Type B pancreatic cell (in vitro differentiated cells): ENCODE results near the gene CASKIN1. TPM values are rescaled to one million over a fixed set of nuclear protein-coding genes. Genes with fewer than 3 reads are reported as not detected.

ENCODE experiments used
- DNase-seq: peaks from one replicate; pipeline ENCODE4 v3.0.0; 2021; ENCODE audit warnings: mixed read lengths; ENCODE audit not compliant: unreplicated experiment; ENCODE audit errors: extremely low spot score
- H3K27ac Mint-ChIP-seq: 2 replicates; pipeline ENCODE4 v1.8.0; 2021; ENCODE audit warnings: mild to moderate bottlenecking, mixed read lengths
- H3K27me3 Mint-ChIP-seq: 2 replicates; pipeline ENCODE4 v1.8.0; 2021; ENCODE audit warnings: mixed read lengths
- H3K36me3 Mint-ChIP-seq: 2 replicates; pipeline ENCODE4 v1.8.0; 2021; ENCODE audit warnings: mixed read lengths
- H3K4me1 Mint-ChIP-seq: one replicate; pipeline ENCODE4 v1.8.0; 2021; ENCODE audit warnings: mixed read lengths; ENCODE audit not compliant: unreplicated experiment
- H3K4me3 Mint-ChIP-seq: 2 replicates; pipeline ENCODE4 v1.8.0; 2021; ENCODE audit warnings: mild to moderate bottlenecking, mixed read lengths
- H3K9me3 Mint-ChIP-seq: 2 replicates; pipeline ENCODE4 v1.8.0; 2021; ENCODE audit warnings: mixed read lengths
- total RNA-seq: library from RNA; stranded (reverse); gene quantifications from 2 replicates; pipeline ENCODE4 v1.2.1, GENCODE V29; 2021; ENCODE audit warnings: low replicate concordance
- TF ChIP-seq, protein P1 (sequence below): fragments of 200-600 bp; sonication (generic); conservative IDR thresholded peaks from 2 replicates; pipeline ENCODE4 v1.5.0; 2021; ENCODE audit warnings: antibody characterized with exemption, mild to moderate bottlenecking

Gene CASKIN1
- total RNA-seq, 1 donor from 2014 or later: 6.3 TPM

- H3K9me3 Mint-ChIP-seq: no peaks in the 10 kb centered on the region
- no peak overlapping the region for H3K27ac Mint-ChIP-seq
- peaks cover 21% of the 10 kb centered on the region for H3K4me1 Mint-ChIP-seq
- H3K36me3 Mint-ChIP-seq: peaks cover 4% of the 10 kb centered on the region
- no peaks in the 10 kb centered on the region for H3K27me3 Mint-ChIP-seq
- TF ChIP-seq, protein P1, sequence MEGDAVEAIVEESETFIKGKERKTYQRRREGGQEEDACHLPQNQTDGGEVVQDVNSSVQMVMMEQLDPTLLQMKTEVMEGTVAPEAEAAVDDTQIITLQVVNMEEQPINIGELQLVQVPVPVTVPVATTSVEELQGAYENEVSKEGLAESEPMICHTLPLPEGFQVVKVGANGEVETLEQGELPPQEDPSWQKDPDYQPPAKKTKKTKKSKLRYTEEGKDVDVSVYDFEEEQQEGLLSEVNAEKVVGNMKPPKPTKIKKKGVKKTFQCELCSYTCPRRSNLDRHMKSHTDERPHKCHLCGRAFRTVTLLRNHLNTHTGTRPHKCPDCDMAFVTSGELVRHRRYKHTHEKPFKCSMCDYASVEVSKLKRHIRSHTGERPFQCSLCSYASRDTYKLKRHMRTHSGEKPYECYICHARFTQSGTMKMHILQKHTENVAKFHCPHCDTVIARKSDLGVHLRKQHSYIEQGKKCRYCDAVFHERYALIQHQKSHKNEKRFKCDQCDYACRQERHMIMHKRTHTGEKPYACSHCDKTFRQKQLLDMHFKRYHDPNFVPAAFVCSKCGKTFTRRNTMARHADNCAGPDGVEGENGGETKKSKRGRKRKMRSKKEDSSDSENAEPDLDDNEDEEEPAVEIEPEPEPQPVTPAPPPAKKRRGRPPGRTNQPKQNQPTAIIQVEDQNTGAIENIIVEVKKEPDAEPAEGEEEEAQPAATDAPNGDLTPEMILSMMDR: no peak
- H3K4me3 Mint-ChIP-seq: no peak overlapping the region
- no peak for DNase-seq
These were observed 13.6 kb upstream of the CASKIN1 start for GRCh38 chr16:2210009-2210332.

DNA sequence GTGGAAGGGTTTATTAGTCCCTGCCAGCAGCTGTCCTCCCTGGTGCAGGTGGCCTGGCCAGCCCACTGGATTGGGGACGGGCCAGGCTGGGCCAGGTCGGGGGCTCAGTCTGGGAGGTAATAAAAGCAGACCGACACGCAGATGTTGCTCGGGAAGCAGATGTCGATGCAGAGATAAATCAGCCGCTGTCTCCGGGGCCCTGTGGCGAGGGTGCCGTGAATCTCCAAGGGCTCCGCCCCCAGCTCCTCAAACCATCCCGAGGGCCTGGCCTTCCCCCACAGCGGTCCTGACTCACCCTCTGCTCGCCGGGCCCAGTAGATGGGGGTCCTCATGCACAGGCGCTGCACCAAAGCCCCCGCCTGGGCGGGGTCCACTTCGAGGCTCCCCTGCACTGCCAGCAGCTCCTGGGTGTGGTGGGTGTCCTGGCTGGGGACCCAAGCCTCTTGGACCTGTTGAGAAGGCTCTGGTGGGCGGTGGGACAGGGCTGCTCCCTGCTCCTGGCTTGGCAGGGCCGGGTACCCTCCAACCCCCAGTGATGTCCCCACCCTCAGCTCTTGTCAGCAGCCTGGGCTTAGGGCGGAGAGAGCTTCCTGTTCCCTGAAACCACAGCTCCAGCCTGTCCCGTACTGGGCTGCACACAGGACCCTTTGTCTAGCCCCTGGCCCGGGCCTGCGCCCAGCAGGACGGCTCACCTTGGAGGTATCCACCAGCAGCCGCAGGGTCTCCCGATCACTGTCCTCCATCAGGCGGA is 13.0 kb upstream of the CASKIN1 start:
- Mint-ChIP-seq H3K27ac (no peak overlapping the region), H3K4me3 (no peak overlapping the region), H3K36me3 (peaks cover 4% of the 10 kb centered on the region), H3K27me3 (no peaks in the 10 kb centered on the region), H3K9me3 (no peaks in the 10 kb centered on the region), H3K4me1 (peaks cover 24% of the 10 kb centered on the region)
- TF ChIP-seq, protein P1: no peak
- DNase-seq: no peak

DNA sequence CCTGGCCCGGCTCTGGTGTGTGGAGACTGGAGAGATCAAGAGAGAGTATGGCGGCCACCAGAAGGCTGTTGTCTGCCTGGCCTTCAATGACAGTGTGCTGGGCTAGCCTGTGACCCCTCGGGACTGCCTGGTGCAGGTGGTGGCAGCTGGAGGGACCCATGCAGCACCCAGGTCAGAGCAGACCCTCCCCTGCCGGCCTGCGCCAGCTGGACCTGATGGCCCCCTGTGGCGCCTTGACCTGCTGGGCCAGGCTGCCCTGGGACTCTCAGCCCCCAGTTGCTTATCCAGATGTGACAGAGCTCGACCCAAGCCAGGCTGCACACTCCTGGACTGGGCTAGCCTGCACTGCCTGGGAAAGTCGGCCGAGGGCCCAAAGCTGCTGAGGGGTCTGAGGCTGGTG is 12.4 kb upstream of the CASKIN1 start:
- TF ChIP-seq, protein P1: no peak
- no peak for DNase-seq
- Mint-ChIP-seq H3K27me3 (no peaks in the 10 kb centered on the region), H3K27ac (no peak overlapping the region), H3K4me3 (no peak overlapping the region), H3K36me3 (peaks cover 4% of the 10 kb centered on the region), H3K4me1 (peaks cover 25% of the 10 kb centered on the region), H3K9me3 (no peaks in the 10 kb centered on the region)

DNA sequence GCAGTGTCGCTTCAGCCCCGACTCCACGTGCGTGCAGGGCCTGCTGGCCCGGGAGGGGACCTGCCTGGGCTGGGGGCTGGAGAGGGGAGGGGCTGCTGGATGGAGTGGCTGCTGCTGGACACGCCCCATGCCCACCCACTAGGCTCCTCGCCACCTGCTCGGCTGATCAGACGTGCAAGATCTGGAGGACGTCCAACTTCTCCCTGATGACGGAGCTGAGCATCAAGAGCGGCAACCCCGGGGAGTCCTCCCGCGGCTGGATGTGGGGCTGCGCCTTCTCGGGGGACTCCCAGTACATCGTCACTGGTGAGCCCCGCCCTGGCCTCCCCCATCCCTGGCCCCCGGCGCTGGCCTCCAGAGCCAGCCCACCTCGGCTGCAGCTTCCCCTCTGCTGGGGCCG is 11.9 kb upstream of the CASKIN1 start:
- TF ChIP-seq, protein P1: no peak
- no peak for DNase-seq
- Mint-ChIP-seq H3K36me3 (peaks cover 4% of the 10 kb centered on the region), H3K4me1 (peaks cover 22% of the 10 kb centered on the region), H3K4me3 (no peak overlapping the region), H3K9me3 (no peaks in the 10 kb centered on the region), H3K27me3 (no peaks in the 10 kb centered on the region), H3K27ac (no peak overlapping the region)

DNA sequence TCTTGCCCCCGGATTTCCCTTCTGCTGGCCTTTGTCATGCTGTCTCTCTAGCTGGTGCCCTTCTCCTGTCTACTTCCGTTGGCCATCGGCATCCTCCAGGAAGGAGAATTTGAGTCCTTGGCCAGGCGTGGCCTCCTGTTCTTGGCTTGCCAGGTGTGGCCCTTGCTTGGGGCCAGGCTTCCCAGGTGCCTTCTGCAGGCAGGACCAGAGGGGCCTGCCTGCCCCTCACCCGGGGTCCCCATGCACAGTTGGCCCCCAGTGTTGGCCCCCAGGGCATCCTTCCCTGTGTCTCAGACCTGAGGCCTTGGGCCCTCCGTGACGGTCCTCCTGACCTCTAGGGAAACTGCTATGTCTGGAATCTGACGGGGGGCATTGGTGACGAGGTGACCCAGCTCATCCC is 11.5 kb upstream of the CASKIN1 start:
- H3K9me3 Mint-ChIP-seq: no peaks in the 10 kb centered on the region
- H3K27me3 Mint-ChIP-seq: no peaks in the 10 kb centered on the region
- no peak for DNase-seq
- H3K27ac Mint-ChIP-seq: no peak overlapping the region
- peaks cover 21% of the 10 kb centered on the region for H3K4me1 Mint-ChIP-seq
- peak overlapping the region; percentile 74 for H3K4me3 Mint-ChIP-seq
- TF ChIP-seq, protein P1: no peak
- peaks cover 4% of the 10 kb centered on the region for H3K36me3 Mint-ChIP-seq
